Suprapubic skin (tissue), 3 donors: ENCODE results near the gene OLR1.
"Not testable (repeated sequence)": the region's sequence is repeated elsewhere in the genome, so short reads cannot be mapped to it uniquely, and the experiment has no call there.

Source experiments
- EP300 ChIP-seq: sonication (generic); formaldehyde crosslinking; IDR thresholded peaks from one replicate; pipeline ENCODE4 v1.6.1; 2017; ENCODE audit warnings: antibody characterized with exemption
- POLR2A ChIP-seq, 2 donors: fragments of 450-650 bp; IDR thresholded peaks; one replicate each; pipeline ENCODE4 v1.6.1; 2017; ENCODE audit warnings: antibody characterized with exemption in 2 of 2, mild to moderate bottlenecking in 2 of 2, moderate library complexity in 2 of 2
- TF ChIP-seq, protein P1 (sequence below), 2 donors: fragments of 200-600 bp in 1 of 2; fragments of 450-650 bp in 1 of 2; sonication (generic) in 1 of 2; IDR thresholded peaks; one replicate each; pipeline ENCODE4 v1.5.1; 2016 to 2019; ENCODE audit warnings: antibody characterized with exemption in 2 of 2, mild to moderate bottlenecking in 1 of 2, moderate library complexity in 1 of 2

GRCh38 chr12:10215946-10216345 is 44.0 kb upstream of the OLR1 start:
- TF ChIP-seq POLR2A (IDR thresholded peaks at IDR 0.05); EP300: not testable (repeated sequence)
- TF ChIP-seq, protein P1, sequence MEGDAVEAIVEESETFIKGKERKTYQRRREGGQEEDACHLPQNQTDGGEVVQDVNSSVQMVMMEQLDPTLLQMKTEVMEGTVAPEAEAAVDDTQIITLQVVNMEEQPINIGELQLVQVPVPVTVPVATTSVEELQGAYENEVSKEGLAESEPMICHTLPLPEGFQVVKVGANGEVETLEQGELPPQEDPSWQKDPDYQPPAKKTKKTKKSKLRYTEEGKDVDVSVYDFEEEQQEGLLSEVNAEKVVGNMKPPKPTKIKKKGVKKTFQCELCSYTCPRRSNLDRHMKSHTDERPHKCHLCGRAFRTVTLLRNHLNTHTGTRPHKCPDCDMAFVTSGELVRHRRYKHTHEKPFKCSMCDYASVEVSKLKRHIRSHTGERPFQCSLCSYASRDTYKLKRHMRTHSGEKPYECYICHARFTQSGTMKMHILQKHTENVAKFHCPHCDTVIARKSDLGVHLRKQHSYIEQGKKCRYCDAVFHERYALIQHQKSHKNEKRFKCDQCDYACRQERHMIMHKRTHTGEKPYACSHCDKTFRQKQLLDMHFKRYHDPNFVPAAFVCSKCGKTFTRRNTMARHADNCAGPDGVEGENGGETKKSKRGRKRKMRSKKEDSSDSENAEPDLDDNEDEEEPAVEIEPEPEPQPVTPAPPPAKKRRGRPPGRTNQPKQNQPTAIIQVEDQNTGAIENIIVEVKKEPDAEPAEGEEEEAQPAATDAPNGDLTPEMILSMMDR (IDR thresholded peaks at IDR 0.05), result not testable (repeated sequence)
